ENCODE results near the gene RRP1B. TPM values are rescaled to one million over a fixed set of nuclear protein-coding genes. Genes with fewer than 3 reads are reported as not detected.

The RRP1B gene
- total RNA-seq, 3 donors from 2014 or later: 11.1 to 22.5 (median 14.8) TPM

- intact Hi-C loops (cut with DNase I, micrococcal nuclease): no loop called here
These were observed 23.9 kb upstream of the RRP1B start for GRCh38 chr21:43635436-43635835.

GRCh38 chr21:43637530-43638158 is 21.7 kb upstream of the RRP1B start:
- DNase-seq (no peak), ATAC-seq (no peak)
- no peaks in the 10 kb centered on the region for H3K36me3 ChIP-seq (ENCODE audit: low read depth)
- H3K9me3 ChIP-seq: no peaks in the 10 kb centered on the region
- TF ChIP-seq CTCF (IDR thresholded peaks at IDR 0.05): no peak
- intact Hi-C loops (cut with DNase I, micrococcal nuclease): no loop called here
- no peak overlapping the region for H3K4me3 ChIP-seq
- no peaks in the 10 kb centered on the region for H3K4me1 ChIP-seq (ENCODE audit: low read depth)

More at GRCh38 chr21:43635436-43635835, 23.9 kb upstream of the RRP1B start:
- H3K36me3 ChIP-seq (ENCODE audit: low read depth): no peaks in the 10 kb centered on the region
- TF ChIP-seq CTCF (IDR thresholded peaks at IDR 0.05): no peak
- no peaks in the 10 kb centered on the region for H3K9me3 ChIP-seq
- ATAC-seq: no peak
- H3K4me1 ChIP-seq (ENCODE audit: low read depth): no peaks in the 10 kb centered on the region
- no peak for DNase-seq
- no peak overlapping the region for H3K4me3 ChIP-seq

GRCh38 chr21:43639470-43640353 is 19.6 kb upstream of the RRP1B start:
- intact Hi-C loops (cut with DNase I, micrococcal nuclease): no loop called here
- Histone ChIP-seq H3K4me3 (no peak overlapping the region), H3K9me3 (no peaks in the 10 kb centered on the region), H3K36me3 (ENCODE audit: low read depth) (no peaks in the 10 kb centered on the region), H3K4me1 (ENCODE audit: low read depth) (peaks cover under 1% of the 10 kb centered on the region)
- DNase-seq: no peak
- peak; percentile 58 for ATAC-seq
- no peak for TF ChIP-seq CTCF (IDR thresholded peaks at IDR 0.05)

GRCh38 chr21:43640400-43640799 is 19.0 kb upstream of the RRP1B start:
- intact Hi-C loops (cut with DNase I, micrococcal nuclease): no loop called here
- ATAC-seq (peak; percentile 59), DNase-seq (no peak)
- TF ChIP-seq CTCF (IDR thresholded peaks at IDR 0.05): no peak
- no peaks in the 10 kb centered on the region for H3K9me3 ChIP-seq
- H3K36me3 ChIP-seq (ENCODE audit: low read depth): no peaks in the 10 kb centered on the region
- no peak overlapping the region for H3K4me3 ChIP-seq
- H3K4me1 ChIP-seq (ENCODE audit: low read depth): peaks cover 7% of the 10 kb centered on the region

- ATAC-seq (no peak), DNase-seq (no peak)
- Histone ChIP-seq H3K4me3 (no peak overlapping the region), H3K9me3 (no peaks in the 10 kb centered on the region), H3K36me3 (ENCODE audit: low read depth) (no peaks in the 10 kb centered on the region), H3K4me1 (ENCODE audit: low read depth) (peaks cover 22% of the 10 kb centered on the region)
- intact Hi-C loops (cut with DNase I, micrococcal nuclease): no loop called here
- no peak for TF ChIP-seq CTCF (IDR thresholded peaks at IDR 0.05)
These were observed 16.2 kb upstream of the RRP1B start for GRCh38 chr21:43643193-43643592.

Measured in mucosa of descending colon (tissue), 3 donors.